ENCODE results near the gene ABLIM2.

The ABLIM2 gene

GRCh38 chr4:8185930-8186329, 27.3 kb upstream of the ABLIM2 start:
- H3F3A ChIP-seq (ENCODE audit: insufficient read depth, low read length): 0 out of 2 replicates have a peak, but pooled peaks cover 3% of the 10 kb centered on the region
- H3K9me2 ChIP-seq (replicated peaks; ENCODE audit: insufficient read depth, low read length): no peaks in the 10 kb centered on the region
- peaks cover 9% of the 10 kb centered on the region for H3K4me1 ChIP-seq (ENCODE audit: low read length)
- peaks cover 62% of the 10 kb centered on the region for H3K27me3 ChIP-seq (replicated peaks; ENCODE audit: insufficient read depth, low read length)
- no peak overlapping the region for H3K27ac ChIP-seq (ENCODE audit: low read length)
- no peak overlapping the region for H3K4me3 ChIP-seq (ENCODE audit: low read length)
- no peaks in the 10 kb centered on the region for H4K20me1 ChIP-seq (ENCODE audit: insufficient read depth, low read length)
- H2AFZ ChIP-seq (ENCODE audit: low read length): no peak overlapping the region
- no peak overlapping the region for H3K9ac ChIP-seq (ENCODE audit: low read length)
- TF ChIP-seq EZH2phosphoT487 (IDR thresholded peaks at IDR 0.05; ENCODE audit: low read length) (no peak), CTCF (IDR thresholded peaks at IDR 0.05; ENCODE audit: low read length) (no peak), EZH2 (optimal IDR thresholded peaks at IDR 0.05; ENCODE audit: low read depth, low read length) (no peak)
- no peaks in the 10 kb centered on the region for H3K9me3 ChIP-seq (replicated peaks; ENCODE audit: insufficient read depth, low read length)
- H3K36me3 ChIP-seq (replicated peaks; ENCODE audit: insufficient read depth, low read length): no peaks in the 10 kb centered on the region
- peak overlapping the region; percentile 34; the same call in 1 of the 2 replicates for H3K4me2 ChIP-seq (ENCODE audit: low read depth, low read length)
- no peak for DNase-seq
- H3K79me2 ChIP-seq (ENCODE audit: low read length): no peaks in the 10 kb centered on the region

GRCh38 chr4:8185295-8185694, 26.7 kb upstream of the ABLIM2 start:
- Histone ChIP-seq H3K4me2 (ENCODE audit: low read depth, low read length) (peak overlapping the region; percentile 34; the same call in 1 of the 2 replicates), H3K9me2 (replicated peaks; ENCODE audit: insufficient read depth, low read length) (no peaks in the 10 kb centered on the region), H3K79me2 (ENCODE audit: low read length) (no peaks in the 10 kb centered on the region), H3K27ac (ENCODE audit: low read length) (peak overlapping the region; percentile 22; the same call in 1 of the 2 replicates), H3K9ac (ENCODE audit: low read length) (no peak overlapping the region), H3K27me3 (replicated peaks; ENCODE audit: insufficient read depth, low read length) (peaks cover 63% of the 10 kb centered on the region), H3F3A (ENCODE audit: insufficient read depth, low read length) (0 out of 2 replicates have a peak, but pooled peaks cover 3% of the 10 kb centered on the region), H3K4me3 (ENCODE audit: low read length) (no peak overlapping the region), H3K36me3 (replicated peaks; ENCODE audit: insufficient read depth, low read length) (no peaks in the 10 kb centered on the region), H3K9me3 (replicated peaks; ENCODE audit: insufficient read depth, low read length) (no peaks in the 10 kb centered on the region), H4K20me1 (ENCODE audit: insufficient read depth, low read length) (no peaks in the 10 kb centered on the region), H3K4me1 (ENCODE audit: low read length) (peaks cover 7% of the 10 kb centered on the region; the same call in 1 of the 2 replicates), H2AFZ (ENCODE audit: low read length) (no peak overlapping the region)
- no peak for TF ChIP-seq EZH2phosphoT487 (IDR thresholded peaks at IDR 0.05; ENCODE audit: low read length)
- no peak for TF ChIP-seq CTCF (IDR thresholded peaks at IDR 0.05; ENCODE audit: low read length)
- no peak for TF ChIP-seq EZH2 (optimal IDR thresholded peaks at IDR 0.05; ENCODE audit: low read depth, low read length)
- DNase-seq: no peak

GRCh38 chr4:8184061-8184460, 25.4 kb upstream of the ABLIM2 start:
- H3K4me1 ChIP-seq (ENCODE audit: low read length): peaks cover 5% of the 10 kb centered on the region; the same call in 1 of the 2 replicates
- no peak overlapping the region for H3K9ac ChIP-seq (ENCODE audit: low read length)
- no peak overlapping the region for H3K4me3 ChIP-seq (ENCODE audit: low read length)

More at GRCh38 chr4:8184061-8184460, 25.4 kb upstream of the ABLIM2 start:
- no peaks in the 10 kb centered on the region for H3K36me3 ChIP-seq (replicated peaks; ENCODE audit: insufficient read depth, low read length)
- peaks cover 65% of the 10 kb centered on the region for H3K27me3 ChIP-seq (replicated peaks; ENCODE audit: insufficient read depth, low read length)
- no peak overlapping the region for H3K4me2 ChIP-seq (ENCODE audit: low read depth, low read length)
- no peaks in the 10 kb centered on the region for H3K9me2 ChIP-seq (replicated peaks; ENCODE audit: insufficient read depth, low read length)
- H4K20me1 ChIP-seq (ENCODE audit: insufficient read depth, low read length): no peaks in the 10 kb centered on the region
- no peak for DNase-seq
- H3K79me2 ChIP-seq (ENCODE audit: low read length): no peaks in the 10 kb centered on the region
- no peak overlapping the region for H2AFZ ChIP-seq (ENCODE audit: low read length)
- TF ChIP-seq EZH2phosphoT487 (IDR thresholded peaks at IDR 0.05; ENCODE audit: low read length) (no peak), EZH2 (optimal IDR thresholded peaks at IDR 0.05; ENCODE audit: low read depth, low read length) (no peak), CTCF (IDR thresholded peaks at IDR 0.05; ENCODE audit: low read length) (no peak)
- 0 out of 2 replicates have a peak, but pooled peaks cover 3% of the 10 kb centered on the region for H3F3A ChIP-seq (ENCODE audit: insufficient read depth, low read length)
- no peaks in the 10 kb centered on the region for H3K9me3 ChIP-seq (replicated peaks; ENCODE audit: insufficient read depth, low read length)
- no peak overlapping the region for H3K27ac ChIP-seq (ENCODE audit: low read length)
